GM19193 (cell line): ENCODE measurements around the gene TMEM131L.

Experiments
- POLR2A ChIP-seq: IDR thresholded peaks from 4 replicates; pipeline ENCODE4 v1.6.1; 2011; ENCODE audit not compliant: insufficient read depth, insufficient read length; ENCODE audit errors: extremely low read depth

The TMEM131L gene

DNA sequence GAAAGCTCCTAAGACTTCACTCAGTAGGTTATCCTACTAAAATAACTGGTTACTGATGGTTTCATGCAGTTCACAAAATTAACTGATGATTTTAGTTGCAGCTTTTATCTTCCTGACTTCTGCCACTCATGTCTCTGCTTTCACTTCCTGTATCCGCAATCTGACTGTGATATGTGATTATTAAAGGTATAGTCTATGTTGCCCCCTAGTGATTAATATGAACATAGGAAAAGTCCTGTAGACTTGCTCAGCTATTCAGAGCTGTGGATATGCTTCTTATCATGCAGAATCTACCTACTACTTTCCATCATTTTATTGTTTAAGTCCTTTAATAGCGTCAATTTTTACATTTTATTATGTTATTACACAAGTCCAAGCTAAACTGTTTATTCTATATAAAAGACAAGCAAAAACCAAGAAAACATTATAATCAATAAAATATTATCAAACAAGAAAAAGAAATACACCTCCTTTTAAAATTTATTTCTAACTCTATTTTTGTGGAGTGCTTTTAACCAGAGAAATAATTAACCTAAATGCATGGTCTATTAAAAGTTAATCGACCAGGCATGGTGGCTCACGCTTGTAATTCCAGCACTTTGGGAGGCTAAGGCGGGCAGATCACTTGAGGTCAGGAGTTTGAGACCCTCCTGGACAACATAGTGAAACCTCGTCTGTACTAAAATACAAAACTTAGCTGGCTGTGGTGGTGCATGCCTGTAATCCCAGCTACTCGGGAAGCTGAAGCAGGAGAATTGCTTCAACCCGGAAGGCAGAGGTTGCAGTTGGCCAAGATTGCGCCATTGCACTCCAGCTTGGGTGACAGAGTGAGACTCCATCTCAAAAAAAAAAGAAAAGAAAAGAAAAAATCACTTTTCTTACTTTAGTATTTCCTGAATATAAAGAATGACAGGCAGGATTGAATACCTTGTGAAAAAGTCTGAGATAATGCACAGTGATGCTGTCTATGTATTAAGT lies 177.5 kb downstream of the TMEM131L start:
- TF ChIP-seq POLR2A = no peak

DNA sequence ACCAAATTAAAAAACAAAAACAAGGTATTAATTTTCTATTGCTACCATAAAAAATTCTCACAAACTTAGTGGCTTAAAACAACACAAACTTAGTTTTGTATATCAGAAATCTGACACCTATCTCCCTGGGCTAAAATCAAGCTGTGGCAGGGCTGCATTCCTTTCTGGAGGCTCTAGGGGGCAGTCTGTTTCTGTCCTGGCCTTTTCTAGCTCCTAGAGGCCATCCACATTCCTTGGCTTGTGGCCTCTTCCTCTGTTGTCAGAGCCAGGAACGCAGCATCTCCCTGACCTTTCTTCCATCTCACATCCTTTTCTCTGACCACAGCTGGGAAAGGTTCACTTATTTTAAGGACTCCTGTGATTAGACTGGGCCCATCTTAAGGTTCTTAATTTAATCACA lies 179.0 kb downstream of the TMEM131L start:
- no peak for TF ChIP-seq POLR2A

DNA sequence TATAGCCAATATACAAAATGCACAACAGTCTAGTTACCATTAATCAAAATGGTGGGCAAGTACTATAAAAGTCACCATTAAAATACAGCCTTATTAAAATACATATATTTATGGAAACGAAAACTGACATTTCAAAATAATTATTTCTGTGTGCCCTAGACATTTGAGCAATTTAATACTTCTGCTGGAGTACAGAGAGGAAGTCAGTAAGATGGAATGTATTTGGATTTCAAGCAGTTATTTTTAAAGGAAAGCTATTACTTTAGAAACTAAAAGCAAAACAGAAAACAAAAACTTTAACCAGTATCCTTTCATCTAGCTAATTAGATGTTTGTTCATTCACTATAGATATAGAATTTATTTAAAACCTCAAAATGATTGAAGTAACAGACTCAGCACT lies 180.1 kb downstream of the TMEM131L start:
- TF ChIP-seq POLR2A = no peak

DNA sequence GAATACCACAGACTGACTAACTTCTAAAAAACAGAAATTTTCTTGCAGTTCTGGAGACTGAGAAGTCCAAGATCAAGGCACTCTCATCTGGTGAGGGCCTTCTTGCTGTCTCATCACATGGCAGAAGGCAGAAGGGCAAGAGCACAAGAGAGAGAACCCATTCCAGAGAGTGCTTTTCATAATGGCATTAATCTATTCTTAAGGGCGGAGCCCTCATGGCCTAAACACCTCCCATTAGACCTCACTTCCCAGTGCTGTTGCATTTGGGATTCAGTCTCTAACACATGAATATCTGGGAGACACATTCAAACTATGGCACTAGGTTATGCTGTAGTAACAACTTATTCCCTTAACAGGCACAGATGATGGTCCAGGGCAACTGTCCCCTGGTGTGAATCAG lies 180.8 kb downstream of the TMEM131L start:
- TF ChIP-seq POLR2A = no peak

DNA sequence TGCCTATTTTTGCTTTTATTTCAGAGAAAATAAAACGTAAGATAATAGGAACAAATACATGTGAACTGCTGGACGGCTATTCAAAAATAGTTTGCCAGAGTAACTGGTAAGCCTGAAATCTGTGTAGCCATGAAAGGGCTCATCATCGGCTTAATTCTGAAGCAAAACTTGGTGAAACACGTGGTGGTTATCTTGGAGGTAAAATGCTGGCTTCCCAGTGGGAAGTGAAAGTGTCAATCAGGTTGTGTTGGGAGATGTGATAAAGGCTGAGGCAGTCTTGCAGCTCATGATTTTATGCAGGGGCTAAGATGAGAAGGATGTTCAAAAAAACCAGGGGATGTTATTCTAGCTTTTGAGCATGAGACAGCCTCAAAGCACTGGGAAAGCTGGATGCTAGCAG lies 181.8 kb downstream of the TMEM131L start:
- TF ChIP-seq POLR2A = no peak

DNA sequence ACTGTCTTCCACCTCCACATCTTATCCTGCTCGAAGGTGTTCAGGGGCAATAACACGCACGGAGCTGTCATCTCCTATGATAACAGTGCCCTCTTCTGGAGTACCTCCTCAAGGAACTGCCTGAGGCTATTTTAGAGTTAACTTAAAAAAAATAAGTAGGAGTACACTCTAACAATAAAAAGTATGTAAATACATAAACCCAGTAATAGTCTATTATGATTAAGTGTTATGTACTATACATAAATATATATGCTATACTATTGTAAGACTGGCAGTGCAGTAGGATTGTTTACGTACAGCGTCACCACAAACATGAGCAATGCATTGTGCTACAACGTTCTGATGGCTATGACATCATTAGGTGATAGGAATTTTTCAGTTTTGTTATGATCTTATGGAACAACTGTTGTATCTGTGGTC lies 183.4 kb downstream of the TMEM131L start:
- TF ChIP-seq POLR2A = no peak

DNA sequence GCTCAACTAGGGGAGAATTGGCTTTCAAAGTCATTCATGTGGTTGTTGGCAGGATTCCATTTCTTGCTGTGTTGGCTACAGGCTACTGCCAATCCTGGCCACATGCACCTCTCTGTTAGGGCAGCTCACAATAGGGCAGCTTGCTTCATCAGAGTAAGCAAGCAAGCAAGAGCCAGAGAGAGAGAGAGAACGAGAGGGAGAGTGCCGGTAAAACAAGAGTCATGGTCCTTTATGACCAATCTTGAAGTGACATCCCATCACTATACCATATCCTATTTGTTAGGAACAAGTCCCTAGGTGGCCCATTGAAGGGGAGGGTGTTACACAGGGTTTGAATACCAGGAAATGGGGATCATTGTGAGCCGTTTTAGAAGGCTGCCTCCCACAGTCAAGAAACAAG lies 185.0 kb downstream of the TMEM131L start:
- no peak for TF ChIP-seq POLR2A

DNA sequence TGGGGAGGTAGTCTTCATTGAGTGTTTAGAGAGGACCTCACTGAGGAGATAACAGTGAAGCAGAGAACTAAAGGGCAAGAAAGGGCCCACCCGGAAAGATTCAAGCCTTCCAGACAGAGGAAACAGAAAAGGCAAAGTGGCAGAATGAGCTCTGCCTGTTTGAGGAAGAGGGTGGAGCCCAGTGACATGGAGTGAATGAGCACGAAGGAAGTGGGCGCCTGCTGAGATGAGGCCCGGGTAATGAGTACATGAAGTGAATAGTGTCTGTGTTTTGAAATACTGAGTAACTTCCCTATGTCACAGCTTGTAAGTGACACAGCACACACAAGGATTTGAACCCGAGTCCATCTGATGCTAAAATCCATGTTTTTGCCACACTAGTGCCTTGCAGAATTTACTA lies 185.4 kb downstream of the TMEM131L start:
- no peak for TF ChIP-seq POLR2A

DNA sequence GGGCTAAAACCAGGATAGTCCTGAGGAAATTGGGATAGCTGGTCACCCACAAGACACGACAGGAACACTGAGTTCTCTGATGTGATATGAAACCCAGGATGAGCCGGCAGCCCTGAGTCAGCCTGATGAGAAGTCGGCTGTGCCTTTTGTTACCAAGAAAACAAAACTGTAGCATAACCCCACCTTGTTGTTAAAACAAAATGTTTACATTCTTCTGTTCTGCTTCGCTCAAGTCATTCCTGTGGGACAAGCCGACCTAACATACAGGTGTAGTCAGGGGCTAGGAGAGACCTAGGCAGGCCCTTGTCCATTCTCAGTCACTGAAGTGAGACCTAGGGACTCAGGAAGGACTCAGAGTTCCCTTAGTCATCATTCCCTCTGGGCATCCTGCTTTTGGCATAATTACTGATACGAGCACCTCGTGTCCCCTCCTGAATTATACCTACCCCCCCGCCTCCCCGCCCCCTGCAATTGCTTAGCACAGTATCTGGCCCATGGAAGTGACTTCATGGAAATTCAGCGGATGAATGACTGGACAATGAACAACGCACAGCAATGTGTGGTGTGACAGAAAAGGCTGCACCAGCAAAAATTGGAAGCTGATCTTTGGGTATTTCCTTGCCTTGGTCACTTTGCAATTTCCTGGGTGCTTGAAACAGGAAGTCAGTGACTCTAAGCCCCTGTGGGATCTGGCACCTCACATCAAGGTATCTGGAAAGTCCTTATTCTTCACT lies 186.1 kb downstream of the TMEM131L start:
- no peak for TF ChIP-seq POLR2A

DNA sequence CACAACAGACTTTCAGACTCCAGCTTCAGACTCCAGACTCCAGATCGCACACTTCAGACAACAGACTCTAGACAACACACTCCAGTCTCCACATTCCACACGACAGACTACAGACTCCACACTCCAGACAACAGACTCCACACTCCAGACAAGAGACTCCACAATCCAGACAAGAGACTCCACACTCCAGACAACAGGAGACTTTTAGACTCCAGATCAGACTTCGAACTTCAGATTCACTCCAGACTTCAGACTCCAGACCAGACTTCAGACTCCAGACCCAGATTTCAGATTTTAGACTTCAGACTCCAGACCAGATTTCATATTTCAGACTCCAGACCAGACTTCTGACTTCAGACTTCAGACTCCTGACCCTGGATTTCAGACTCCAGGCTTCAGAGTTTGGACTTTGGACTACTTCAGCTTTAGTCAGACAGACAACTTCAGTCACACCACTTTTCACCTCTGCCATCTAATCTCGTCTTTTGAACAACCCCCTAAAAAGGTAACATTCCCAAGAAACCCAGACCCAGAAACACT lies 188.9 kb downstream of the TMEM131L start:
- TF ChIP-seq POLR2A = no peak

DNA sequence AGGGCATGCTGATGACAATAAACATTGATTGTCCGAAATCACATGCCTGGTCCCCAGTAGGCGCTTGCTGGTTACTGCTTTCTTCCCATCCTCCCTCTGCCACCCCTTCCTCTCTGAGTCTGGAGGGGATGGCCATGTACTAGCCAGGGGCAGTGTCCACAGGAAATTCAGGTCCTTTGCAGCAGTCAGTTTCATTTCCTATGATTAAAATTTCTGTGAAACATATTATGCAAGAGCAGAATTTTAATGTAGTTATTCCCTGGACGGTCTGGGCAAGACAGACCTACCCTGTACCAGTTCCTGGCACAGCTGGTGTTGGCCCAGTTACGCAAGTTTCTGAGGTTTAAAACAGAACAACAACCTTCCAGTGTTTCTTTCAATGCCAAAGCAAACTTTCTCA lies 189.8 kb downstream of the TMEM131L start:
- no peak for TF ChIP-seq POLR2A

DNA sequence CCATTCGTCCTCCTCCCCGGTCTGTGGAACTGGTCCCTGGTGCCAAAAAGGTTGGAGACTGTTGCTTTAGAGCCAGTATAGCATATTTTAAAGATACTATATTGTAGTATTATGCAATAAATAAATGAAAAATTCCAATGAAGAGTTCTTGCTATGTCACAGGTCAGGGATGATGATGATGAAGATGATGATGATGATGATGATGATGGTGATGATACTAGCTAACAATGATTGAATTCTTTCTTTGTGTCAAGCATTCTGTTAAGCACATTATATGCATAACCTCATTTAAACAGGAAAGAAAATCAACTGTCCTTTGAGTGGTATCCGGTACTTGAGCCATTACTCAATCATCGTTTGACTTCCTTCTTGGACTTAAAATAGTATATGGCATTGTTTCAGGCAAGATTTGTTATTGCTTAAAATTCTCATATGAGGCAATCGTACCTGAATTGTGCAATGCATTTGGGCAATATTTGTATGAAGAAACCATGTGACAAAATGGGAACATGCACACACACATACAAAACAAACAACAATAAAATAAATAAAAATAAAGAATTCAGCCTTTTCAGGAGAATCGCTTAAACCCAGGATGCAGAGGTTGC lies 195.2 kb downstream of the TMEM131L start:
- TF ChIP-seq POLR2A = no peak

DNA sequence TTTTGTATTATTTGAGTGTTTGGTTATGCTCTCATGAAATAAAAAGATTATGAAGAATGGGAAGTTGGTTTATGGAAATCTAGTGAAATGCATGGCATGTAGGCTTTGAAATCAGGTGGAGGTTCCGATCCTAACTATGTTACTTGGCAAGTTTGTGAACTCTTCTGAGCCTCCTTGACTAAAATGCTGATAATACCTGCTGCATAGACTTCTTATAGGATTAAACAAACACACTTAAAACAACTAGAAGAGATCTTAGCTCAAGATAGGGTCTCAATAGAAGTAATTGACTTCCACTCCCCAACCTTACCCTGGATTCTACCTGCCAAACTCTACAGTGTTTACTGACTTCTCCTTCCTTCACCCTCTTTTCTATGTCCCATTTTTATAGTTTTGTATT lies 195.7 kb downstream of the TMEM131L start:
- TF ChIP-seq POLR2A = no peak

DNA sequence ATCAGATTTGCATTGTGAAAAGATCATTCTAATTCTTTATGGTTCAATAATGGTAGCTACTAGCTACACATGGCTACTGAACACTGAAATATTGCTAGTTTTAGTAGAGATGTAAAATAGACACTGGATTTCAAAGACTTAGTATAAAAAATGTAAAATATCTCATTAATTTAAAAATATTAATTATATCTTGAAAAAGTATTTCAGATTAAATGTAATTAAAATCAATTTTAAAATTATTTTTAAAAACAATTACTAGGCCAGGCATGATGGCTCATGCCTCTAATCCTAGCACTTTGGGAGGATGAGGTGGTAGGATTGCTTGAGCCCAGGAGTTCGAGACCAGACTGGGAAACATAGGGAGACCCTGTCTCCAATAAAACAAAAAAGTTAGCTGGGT lies 197.5 kb downstream of the TMEM131L start:
- no peak for TF ChIP-seq POLR2A

DNA sequence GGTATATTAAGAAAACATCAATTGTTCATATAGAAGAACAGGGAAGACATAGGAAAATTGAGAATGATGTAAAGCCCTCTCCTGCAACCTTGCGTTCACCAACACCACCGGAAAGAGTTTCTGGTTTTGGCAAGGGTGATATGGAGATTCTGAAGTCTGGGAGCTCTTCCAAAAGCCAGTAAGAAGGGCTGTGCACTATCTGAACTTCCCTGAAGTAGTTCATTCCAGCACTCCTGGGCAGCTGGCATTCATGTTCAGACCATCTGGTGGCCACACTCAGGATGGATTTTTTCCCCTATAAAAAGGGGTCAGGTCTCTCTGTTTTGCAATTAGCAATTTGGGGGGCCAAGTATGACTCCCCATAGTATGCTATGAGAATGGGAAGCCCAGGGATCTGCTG lies 202.5 kb downstream of the TMEM131L start:
- no peak for TF ChIP-seq POLR2A
